CD14-positive monocyte (primary cell): Measurements from ENCODE around the gene CRTC3. TPM values are rescaled to one million over a fixed set of nuclear protein-coding genes. Genes with fewer than 3 reads are reported as not detected.
"Not testable (repeated sequence)": the region's sequence is repeated elsewhere in the genome, so short reads cannot be mapped to it uniquely, and the experiment has no call there.

Experiments used
- DNase-seq, 3 donors: peaks; one replicate each; pipeline ENCODE4 v3.0.0-alpha.2; 2011 to 2022
- H2AFZ ChIP-seq: 2 replicates; pipeline ENCODE4 v1.6.0; 2012; ENCODE audit warnings: mild to moderate bottlenecking, low read depth, low read length, inconsistent platforms; ENCODE audit not compliant: insufficient read depth, poor library complexity, severe bottlenecking
- H3K27ac ChIP-seq, 2 donors: 1 replicate in 1 of 2; 2 replicates in 1 of 2; pipeline ENCODE4 v1.5.1; 2012 to 2013; ENCODE audit warnings: low read length in 2 of 2, control low read depth in 1 of 2, inconsistent platforms in 1 of 2, low read depth in 1 of 2, mild to moderate bottlenecking in 1 of 2
- H3K27me3 ChIP-seq, 2 donors: one replicate each; pipeline versions ENCODE4 v1.6.0 to v1.6.1; 2011 to 2013; ENCODE audit warnings: low read length in 2 of 2; ENCODE audit not compliant: control insufficient read depth in 2 of 2, insufficient read depth in 2 of 2
- H3K36me3 ChIP-seq, 2 donors: replicated peaks in 1 of 2; 1 replicate in 1 of 2; 2 replicates in 1 of 2; pipeline versions ENCODE4 v1.5.1 to v1.6.1; 2012 to 2013; ENCODE audit warnings: low read length in 2 of 2, control low read depth in 1 of 2, inconsistent platforms in 1 of 2, mild to moderate bottlenecking in 1 of 2; ENCODE audit not compliant: insufficient read depth in 2 of 2, control insufficient read depth in 1 of 2
- H3K4me1 ChIP-seq, 2 donors: 1 replicate in 1 of 2; 2 replicates in 1 of 2; pipeline versions ENCODE4 v1.5.1 to v1.6.1; 2012 to 2013; ENCODE audit warnings: low read length in 2 of 2, control low read depth in 1 of 2, inconsistent platforms in 1 of 2, mild to moderate bottlenecking in 1 of 2, moderate library complexity in 1 of 2; ENCODE audit not compliant: insufficient read depth in 2 of 2, control insufficient read depth in 1 of 2
- H3K4me2 ChIP-seq: replicated peaks from 2 replicates; pipeline ENCODE3; 2012; ENCODE audit warnings: low read length, moderate library complexity, mild to moderate bottlenecking; ENCODE audit not compliant: poor library complexity, severe bottlenecking; ENCODE audit errors: extremely low read depth
- H3K4me3 ChIP-seq, 3 experiments: fragments of 200-600 bp in 1 of 3; sonication (generic) in 1 of 3; replicated peaks in 1 of 3; 1 replicate in 2 of 3; 2 replicates in 1 of 3; pipeline ENCODE4 v1.5.1; 2011 to 2013; ENCODE audit warnings: low read length in 3 of 3, mild to moderate bottlenecking in 3 of 3, control low read depth in 2 of 3, low read depth in 2 of 3, inconsistent platforms in 1 of 3, moderate library complexity in 1 of 3
- H3K79me2 ChIP-seq: 2 replicates; pipeline ENCODE4 v1.6.0; 2012; ENCODE audit warnings: mild to moderate bottlenecking, control low read depth, inconsistent platforms, low read length, moderate library complexity; ENCODE audit not compliant: insufficient read depth
- H3K9ac ChIP-seq: 2 replicates; pipeline ENCODE4 v1.6.0; 2017; ENCODE audit warnings: low read length, mild to moderate bottlenecking; ENCODE audit not compliant: insufficient read depth, poor library complexity, severe bottlenecking
- H3K9me3 ChIP-seq, 2 donors: replicated peaks in 1 of 2; 1 replicate in 1 of 2; 2 replicates in 1 of 2; pipeline versions ENCODE4 v1.5.1 to v1.6.1; 2012 to 2013; ENCODE audit warnings: low read length in 2 of 2, control low read depth in 1 of 2; ENCODE audit not compliant: control insufficient read depth in 1 of 2, insufficient read depth in 1 of 2
- H4K20me1 ChIP-seq: 2 replicates; pipeline ENCODE4 v1.6.0; 2012; ENCODE audit warnings: mild to moderate bottlenecking, low read length, control low read depth, moderate library complexity; ENCODE audit not compliant: insufficient read depth
- H3K27ac Mint-ChIP-seq, 7 donors: one replicate each; pipeline ENCODE4 v1.8.0; 2020; ENCODE audit warnings: mild to moderate bottlenecking in 7 of 7, mixed read lengths in 7 of 7, moderate library complexity in 6 of 7, inconsistent platforms in 2 of 7
- H3K27me3 Mint-ChIP-seq, 3 donors: one replicate each; pipeline ENCODE4 v1.8.0; 2021 to 2022; ENCODE audit warnings: low read depth in 3 of 3, mild to moderate bottlenecking in 3 of 3, mixed read lengths in 3 of 3, moderate library complexity in 3 of 3, inconsistent platforms in 1 of 3
- H3K36me3 Mint-ChIP-seq, 2 donors: one replicate each; pipeline ENCODE4 v1.8.0; 2020; ENCODE audit warnings: mixed read lengths in 2 of 2, inconsistent platforms in 1 of 2, mild to moderate bottlenecking in 1 of 2
- H3K4me1 Mint-ChIP-seq: one replicate; pipeline ENCODE4 v1.8.0; 2020; ENCODE audit warnings: mild to moderate bottlenecking, mixed read lengths
- H3K4me3 Mint-ChIP-seq, 2 donors: one replicate each; pipeline ENCODE4 v1.8.0; 2020; ENCODE audit warnings: mild to moderate bottlenecking in 2 of 2, mixed read lengths in 2 of 2, moderate library complexity in 1 of 2
- H3K9me3 Mint-ChIP-seq, 7 donors: one replicate each; pipeline ENCODE4 v1.8.0; 2020 to 2022; ENCODE audit warnings: mixed read lengths in 7 of 7, mild to moderate bottlenecking in 6 of 7, moderate library complexity in 6 of 7, inconsistent platforms in 2 of 7
- WGBS: methylation state at CpG from one replicate; pipeline ENCODE4 v1.1.5; 2013; ENCODE audit warnings: missing lambda C conversion rate; ENCODE audit not compliant: insufficient coverage; 5-methylcytosine and 5-hydroxymethylcytosine counted together
- intact Hi-C, 2 donors: fragments of 100-400 bp; cut with micrococcal nuclease; formaldehyde crosslinking; loops; one replicate each; pipeline versions ENCODE4 v1.15.0 to v1.15.1; 2023
- polyA plus RNA-seq, 3 donors: library from polyadenylated mRNA; depleted of rRNA in 1 of 3; unstranded in 2 of 3; stranded (reverse) in 1 of 3; fragments of 300-500 nt in 2 of 3; fragments of >200 nt in 1 of 3; fragmentation: Illumina TruSeq in 2 of 3; gene quantifications; 1 replicate in 2 of 3; 2 replicates in 1 of 3; pipeline ENCODE4 v1.2.3, GENCODE V29; 2012 to 2021
- TF ChIP-seq, protein P1 (sequence below): fragments of 200-600 bp; IDR thresholded peaks from one replicate; pipeline ENCODE4 v1.8.0; 2022; ENCODE audit warnings: antibody characterized with exemption, mild to moderate bottlenecking

CRTC3 gene
- polyA plus RNA-seq, 3 donors: 6.0 to 25.4 (median 12.2) TPM

GRCh38 chr15:90629217-90629616 is 99.5 kb downstream of the CRTC3 start:
- H3K36me3 Mint-ChIP-seq: peaks cover 62 to 75% of the 10 kb centered on the region in 2 donors
- no peak overlapping the region for H3K9ac ChIP-seq
- H3K4me1 ChIP-seq: no peaks in the 10 kb centered on the region
- intact Hi-C loops: no loop called here
- H3K27ac ChIP-seq: no peak overlapping the region
- DNase-seq: no peak
- H3K79me2 ChIP-seq: no peaks in the 10 kb centered on the region
- H3K27me3 Mint-ChIP-seq: no peaks in the 10 kb centered on the region
- H2AFZ ChIP-seq: no peak overlapping the region
- no peaks in the 10 kb centered on the region for H3K27me3 ChIP-seq
- no peak overlapping the region for H3K27ac Mint-ChIP-seq
- no peak overlapping the region for H3K4me3 Mint-ChIP-seq
- H3K4me1 Mint-ChIP-seq: no peaks in the 10 kb centered on the region
- WGBS: 99% methylated on average over 9 of the region's 12 CpGs
- H3K9me3 ChIP-seq: no peaks in the 10 kb centered on the region
- TF ChIP-seq, protein P1, sequence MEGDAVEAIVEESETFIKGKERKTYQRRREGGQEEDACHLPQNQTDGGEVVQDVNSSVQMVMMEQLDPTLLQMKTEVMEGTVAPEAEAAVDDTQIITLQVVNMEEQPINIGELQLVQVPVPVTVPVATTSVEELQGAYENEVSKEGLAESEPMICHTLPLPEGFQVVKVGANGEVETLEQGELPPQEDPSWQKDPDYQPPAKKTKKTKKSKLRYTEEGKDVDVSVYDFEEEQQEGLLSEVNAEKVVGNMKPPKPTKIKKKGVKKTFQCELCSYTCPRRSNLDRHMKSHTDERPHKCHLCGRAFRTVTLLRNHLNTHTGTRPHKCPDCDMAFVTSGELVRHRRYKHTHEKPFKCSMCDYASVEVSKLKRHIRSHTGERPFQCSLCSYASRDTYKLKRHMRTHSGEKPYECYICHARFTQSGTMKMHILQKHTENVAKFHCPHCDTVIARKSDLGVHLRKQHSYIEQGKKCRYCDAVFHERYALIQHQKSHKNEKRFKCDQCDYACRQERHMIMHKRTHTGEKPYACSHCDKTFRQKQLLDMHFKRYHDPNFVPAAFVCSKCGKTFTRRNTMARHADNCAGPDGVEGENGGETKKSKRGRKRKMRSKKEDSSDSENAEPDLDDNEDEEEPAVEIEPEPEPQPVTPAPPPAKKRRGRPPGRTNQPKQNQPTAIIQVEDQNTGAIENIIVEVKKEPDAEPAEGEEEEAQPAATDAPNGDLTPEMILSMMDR: no peak
- no peak overlapping the region for H3K4me2 ChIP-seq
- no peaks in the 10 kb centered on the region for H4K20me1 ChIP-seq
- H3K4me3 ChIP-seq: no peak overlapping the region
- peaks cover 77 to 96% of the 10 kb centered on the region in 2 donors for H3K36me3 ChIP-seq
- H3K9me3 Mint-ChIP-seq: no peaks in the 10 kb centered on the region

DNA sequence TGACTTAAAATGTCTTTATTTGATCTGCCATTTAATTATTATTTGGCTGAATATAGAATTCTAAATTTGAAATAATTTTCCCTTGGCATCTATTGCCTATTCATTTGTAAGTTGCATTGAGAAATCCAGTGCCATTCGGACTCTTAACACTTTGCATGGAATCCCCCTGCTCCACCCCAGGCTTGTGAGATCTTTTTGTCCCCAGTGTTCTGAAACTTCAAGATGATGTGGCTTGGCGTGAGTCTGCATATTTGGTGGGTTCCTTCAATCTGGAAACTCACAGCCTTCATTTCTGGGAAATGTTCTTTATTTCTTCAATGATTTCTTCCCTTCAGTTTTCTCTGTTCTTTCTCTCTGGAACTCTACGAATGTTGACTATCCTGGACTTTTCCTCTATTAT is 103.6 kb downstream of the CRTC3 start:
- H3K4me3 Mint-ChIP-seq: no peak overlapping the region

DNA sequence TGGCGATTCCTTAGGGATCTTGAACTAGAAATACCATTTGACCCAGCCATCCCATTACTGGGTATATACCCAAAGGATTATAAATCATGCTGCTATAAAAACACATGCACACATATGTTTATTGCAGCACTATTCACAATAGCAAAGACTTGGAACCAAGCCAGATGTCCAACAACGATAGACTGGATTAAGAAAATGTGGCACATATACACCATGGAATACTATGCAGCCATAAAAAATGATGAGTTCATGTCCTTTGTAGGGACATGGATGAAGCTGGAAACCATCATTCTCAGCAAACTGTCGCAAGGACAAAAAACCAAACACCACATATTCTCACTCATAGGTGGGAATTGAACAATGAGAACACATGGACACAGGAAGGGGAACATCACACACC is 107.3 kb downstream of the CRTC3 start:
- intact Hi-C loops, H3K79me2 ChIP-seq, H2AFZ ChIP-seq, H3K27ac ChIP-seq, H3K4me3 Mint-ChIP-seq, H3K27ac Mint-ChIP-seq, DNase-seq, H3K4me1 Mint-ChIP-seq, H3K4me1 ChIP-seq, H3K9me3 Mint-ChIP-seq, H3K27me3 Mint-ChIP-seq, H3K27me3 ChIP-seq, H3K4me3 ChIP-seq, H3K9ac ChIP-seq, H3K9me3 ChIP-seq, H4K20me1 ChIP-seq, H3K4me2 ChIP-seq: not testable (repeated sequence)
- H3K36me3 ChIP-seq: peaks cover 53 to 72% of the 10 kb centered on the region in 2 donors
- WGBS: no CpG with 5 or more reads among the region's 3 CpGs
- peaks cover 63 to 77% of the 10 kb centered on the region in 2 donors for H3K36me3 Mint-ChIP-seq

More for the DNA sequence above, 103.6 kb downstream of the CRTC3 start:
- peaks cover 73 to 83% of the 10 kb centered on the region in 2 donors for H3K36me3 Mint-ChIP-seq
- H3K4me1 ChIP-seq: no peaks in the 10 kb centered on the region
- no peak overlapping the region for H3K9ac ChIP-seq
- no peak overlapping the region for H3K4me3 ChIP-seq
- peaks cover 0 to 6% (median 4%) of the 10 kb centered on the region in 7 donors for H3K9me3 Mint-ChIP-seq
- WGBS: no CpG with 5 or more reads among the region's 3 CpGs
- H3K27me3 Mint-ChIP-seq: peaks cover 1 to 7% (median 4%) of the 10 kb centered on the region in 3 donors
- no peaks in the 10 kb centered on the region for H4K20me1 ChIP-seq
- no peak overlapping the region for H3K27ac Mint-ChIP-seq
- no peak overlapping the region for H3K27ac ChIP-seq
- H3K4me2 ChIP-seq: no peak overlapping the region
- H2AFZ ChIP-seq: no peak overlapping the region
- DNase-seq: no peak
- H3K36me3 ChIP-seq: peaks cover 59 to 78% of the 10 kb centered on the region in 2 donors
- TF ChIP-seq, protein P1: no peak
- no peaks in the 10 kb centered on the region for H3K9me3 ChIP-seq
- intact Hi-C loops: no loop called here
- H3K27me3 ChIP-seq: no peaks in the 10 kb centered on the region
- peaks cover 4% of the 10 kb centered on the region for H3K4me1 Mint-ChIP-seq
- H3K79me2 ChIP-seq: no peaks in the 10 kb centered on the region
